ENCODE results near the gene TAMALIN. TPM values are rescaled to one million over a fixed set of nuclear protein-coding genes. Genes with fewer than 3 reads are reported as not detected.

Gene TAMALIN
- total and polyA plus RNA-seq, 2 experiments from 2014 or later = 0.34 to 3.0 TPM

DNA sequence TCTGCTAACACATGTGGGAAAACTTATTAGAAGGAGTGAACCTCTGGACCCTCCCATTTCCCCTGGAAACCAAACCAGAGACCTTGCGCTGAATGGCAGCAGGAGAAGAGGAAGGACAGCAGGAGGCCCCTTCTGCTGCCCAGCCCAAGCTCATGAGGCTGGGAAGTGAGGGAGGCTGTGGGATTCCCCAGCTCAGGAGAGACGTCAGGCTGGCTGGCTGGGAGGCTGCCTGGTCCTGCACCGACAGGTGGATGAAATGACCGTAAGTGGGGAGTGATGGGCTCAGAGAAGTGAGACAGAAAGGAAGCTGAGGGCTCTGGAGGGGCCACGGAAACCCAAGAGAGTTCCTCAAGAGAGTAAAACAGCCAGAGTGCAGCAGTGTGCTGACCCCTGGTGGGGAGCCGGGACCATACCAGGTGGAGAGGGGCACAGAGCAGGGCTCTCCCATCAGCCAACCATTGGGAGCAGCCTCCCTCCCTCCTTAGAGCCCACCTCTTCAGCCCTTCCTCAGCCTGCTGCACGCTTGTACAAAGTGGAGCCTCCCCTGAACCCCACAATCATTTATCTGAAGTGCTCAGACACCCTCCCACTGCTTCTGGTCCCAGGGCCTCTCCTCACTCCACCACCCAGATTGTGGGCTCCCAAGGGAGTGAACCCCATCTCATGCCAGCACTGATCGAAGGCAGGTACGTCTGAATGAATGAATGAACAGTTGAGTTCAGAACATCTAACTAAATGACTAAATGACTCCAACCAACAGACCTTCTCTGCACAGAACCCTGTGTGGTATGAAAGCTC lies 14.0 kb downstream of the TAMALIN start:
- Histone ChIP-seq H3F3A (replicated peaks; ENCODE audit: low read depth) (peaks cover 6% of the 10 kb centered on the region; the same call in 1 of the 2 replicates), H3K79me2 (replicated peaks; ENCODE audit: insufficient read depth) (no peaks in the 10 kb centered on the region), H3K9me2 (ENCODE audit: insufficient read depth) (no peaks in the 10 kb centered on the region), H3K4me1 (ENCODE audit: insufficient read depth) (peaks cover 18% of the 10 kb centered on the region), H2AFZ (peak overlapping the region; percentile 98), H3K36me3 (ENCODE audit: insufficient read depth) (no peaks in the 10 kb centered on the region), H3K27ac (ENCODE audit: low read depth) (no peak overlapping the region), H4K20me1 (replicated peaks; ENCODE audit: insufficient read depth) (no peaks in the 10 kb centered on the region), H3K4me3 (peak overlapping the region; percentile 47; the same call in 1 of the 2 replicates), H3K4me2 (peak overlapping the region; percentile 81), H3K27me3 (ENCODE audit: insufficient read depth) (peaks cover 59% of the 10 kb centered on the region)
- DNase-seq (ENCODE audit: low spot score) (peak; percentile 91), ATAC-seq (peak; percentile 64)
- H3K9me3 Mint-ChIP-seq = no peaks in the 10 kb centered on the region; the same call in 2 of the 3 replicates
- H3K4me1 Mint-ChIP-seq = peaks cover 22% of the 10 kb centered on the region
- H3K36me3 Mint-ChIP-seq (ENCODE audit: low read depth) = no peaks in the 10 kb centered on the region; the same call in 2 of the 3 replicates
- H3K27ac Mint-ChIP-seq = no peak overlapping the region
- no peak for TF ChIP-seq JUNB (IDR thresholded peaks at IDR 0.05; ENCODE audit: unreplicated experiment)
- peak; percentile 85 to 94 for TF ChIP-seq CTCF (conservative IDR thresholded peaks at IDR 0.05; ENCODE audit: low read depth in 2 of 2)
- TF ChIP-seq POLR2AphosphoS5 (IDR thresholded peaks at IDR 0.05; ENCODE audit: low read depth) = no peak
- TF ChIP-seq EZH2 (IDR thresholded peaks at IDR 0.05; ENCODE audit: low read depth, unreplicated experiment) = no peak
- no peak for TF ChIP-seq CREB1 (CRISPR knock-in tag; IDR thresholded peaks at IDR 0.05; ENCODE audit: low read depth)
- no peak for TF ChIP-seq ZNF114 (CRISPR knock-in tag; IDR thresholded peaks at IDR 0.05)
- no peak for TF ChIP-seq NANOG (IDR thresholded peaks at IDR 0.05; ENCODE audit: borderline replicate concordance)
- peak overlapping the region; percentile 66 for H3K4me3 Mint-ChIP-seq
- H3K27me3 Mint-ChIP-seq (ENCODE audit: insufficient read depth, low read depth, poor library complexity) = peaks cover 38% of the 10 kb centered on the region

- Histone ChIP-seq H3K4me2 (peak overlapping the region; percentile 88), H3K27me3 (ENCODE audit: insufficient read depth) (peaks cover 39% of the 10 kb centered on the region), H3K79me2 (replicated peaks; ENCODE audit: insufficient read depth) (no peaks in the 10 kb centered on the region), H3K4me1 (ENCODE audit: insufficient read depth) (peaks cover 21% of the 10 kb centered on the region), H4K20me1 (replicated peaks; ENCODE audit: insufficient read depth) (no peaks in the 10 kb centered on the region), H3K4me3 (peak overlapping the region; percentile 73), H2AFZ (peak overlapping the region; percentile 98), H3K9me2 (ENCODE audit: insufficient read depth) (no peaks in the 10 kb centered on the region), H3K27ac (ENCODE audit: low read depth) (no peak overlapping the region), H3F3A (replicated peaks; ENCODE audit: low read depth) (peaks cover 6% of the 10 kb centered on the region; the same call in 1 of the 2 replicates), H3K36me3 (ENCODE audit: insufficient read depth) (no peaks in the 10 kb centered on the region)
- Mint-ChIP-seq H3K27me3 (ENCODE audit: insufficient read depth, low read depth, poor library complexity) (peaks cover 30% of the 10 kb centered on the region), H3K4me3 (peak overlapping the region; percentile 67), H3K36me3 (ENCODE audit: low read depth) (no peaks in the 10 kb centered on the region), H3K4me1 (peaks cover 24% of the 10 kb centered on the region), H3K9me3 (no peaks in the 10 kb centered on the region), H3K27ac (no peak overlapping the region)
- DNase-seq (ENCODE audit: low spot score) (peak; percentile 67), ATAC-seq (peak; percentile 31)
- TF ChIP-seq EZH2phosphoT487 (IDR thresholded peaks at IDR 0.05; ENCODE audit: unreplicated experiment) (no peak), ZNF114 (CRISPR knock-in tag; IDR thresholded peaks at IDR 0.05) (no peak), STAT1 (IDR thresholded peaks at IDR 0.05; ENCODE audit: unreplicated experiment) (no peak), NANOG (IDR thresholded peaks at IDR 0.05; ENCODE audit: borderline replicate concordance) (no peak), POLR2AphosphoS5 (IDR thresholded peaks at IDR 0.05; ENCODE audit: low read depth) (no peak), ZNF331 (CRISPR knock-in tag; IDR thresholded peaks at IDR 0.05; ENCODE audit: low read depth) (no peak), CREB1 (CRISPR knock-in tag; IDR thresholded peaks at IDR 0.05; ENCODE audit: low read depth) (no peak), CTCF (conservative IDR thresholded peaks at IDR 0.05; ENCODE audit: low read depth in 2 of 2) (no peak)
- TF ChIP-seq, protein P1, sequence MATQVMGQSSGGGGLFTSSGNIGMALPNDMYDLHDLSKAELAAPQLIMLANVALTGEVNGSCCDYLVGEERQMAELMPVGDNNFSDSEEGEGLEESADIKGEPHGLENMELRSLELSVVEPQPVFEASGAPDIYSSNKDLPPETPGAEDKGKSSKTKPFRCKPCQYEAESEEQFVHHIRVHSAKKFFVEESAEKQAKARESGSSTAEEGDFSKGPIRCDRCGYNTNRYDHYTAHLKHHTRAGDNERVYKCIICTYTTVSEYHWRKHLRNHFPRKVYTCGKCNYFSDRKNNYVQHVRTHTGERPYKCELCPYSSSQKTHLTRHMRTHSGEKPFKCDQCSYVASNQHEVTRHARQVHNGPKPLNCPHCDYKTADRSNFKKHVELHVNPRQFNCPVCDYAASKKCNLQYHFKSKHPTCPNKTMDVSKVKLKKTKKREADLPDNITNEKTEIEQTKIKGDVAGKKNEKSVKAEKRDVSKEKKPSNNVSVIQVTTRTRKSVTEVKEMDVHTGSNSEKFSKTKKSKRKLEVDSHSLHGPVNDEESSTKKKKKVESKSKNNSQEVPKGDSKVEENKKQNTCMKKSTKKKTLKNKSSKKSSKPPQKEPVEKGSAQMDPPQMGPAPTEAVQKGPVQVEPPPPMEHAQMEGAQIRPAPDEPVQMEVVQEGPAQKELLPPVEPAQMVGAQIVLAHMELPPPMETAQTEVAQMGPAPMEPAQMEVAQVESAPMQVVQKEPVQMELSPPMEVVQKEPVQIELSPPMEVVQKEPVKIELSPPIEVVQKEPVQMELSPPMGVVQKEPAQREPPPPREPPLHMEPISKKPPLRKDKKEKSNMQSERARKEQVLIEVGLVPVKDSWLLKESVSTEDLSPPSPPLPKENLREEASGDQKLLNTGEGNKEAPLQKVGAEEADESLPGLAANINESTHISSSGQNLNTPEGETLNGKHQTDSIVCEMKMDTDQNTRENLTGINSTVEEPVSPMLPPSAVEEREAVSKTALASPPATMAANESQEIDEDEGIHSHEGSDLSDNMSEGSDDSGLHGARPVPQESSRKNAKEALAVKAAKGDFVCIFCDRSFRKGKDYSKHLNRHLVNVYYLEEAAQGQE (IDR thresholded peaks at IDR 0.05; ENCODE audit: unreplicated experiment) = no peak
- TF ChIP-seq, protein P2, sequence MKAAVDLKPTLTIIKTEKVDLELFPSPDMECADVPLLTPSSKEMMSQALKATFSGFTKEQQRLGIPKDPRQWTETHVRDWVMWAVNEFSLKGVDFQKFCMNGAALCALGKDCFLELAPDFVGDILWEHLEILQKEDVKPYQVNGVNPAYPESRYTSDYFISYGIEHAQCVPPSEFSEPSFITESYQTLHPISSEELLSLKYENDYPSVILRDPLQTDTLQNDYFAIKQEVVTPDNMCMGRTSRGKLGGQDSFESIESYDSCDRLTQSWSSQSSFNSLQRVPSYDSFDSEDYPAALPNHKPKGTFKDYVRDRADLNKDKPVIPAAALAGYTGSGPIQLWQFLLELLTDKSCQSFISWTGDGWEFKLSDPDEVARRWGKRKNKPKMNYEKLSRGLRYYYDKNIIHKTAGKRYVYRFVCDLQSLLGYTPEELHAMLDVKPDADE (IDR thresholded peaks at IDR 0.05) = no peak
Observed at GRCh38 chr12:52022841-52023181, 16.1 kb downstream of the TAMALIN start.
